ENCODE measurements around the gene MGLL. TPM values are rescaled to one million over a fixed set of nuclear protein-coding genes. Genes with fewer than 3 reads are reported as not detected.

MGLL gene
- total RNA-seq, 1 donor from 2014 or later = 11.3 TPM

GRCh38 chr3:127761441-127761801 is 60.9 kb downstream of the MGLL start:
- Mint-ChIP-seq H3K4me3 (no peak overlapping the region), H3K36me3 (ENCODE audit: low read depth) (no peaks in the 10 kb centered on the region), H3K4me1 (peaks cover 16% of the 10 kb centered on the region), H3K27me3 (ENCODE audit: low read depth) (no peaks in the 10 kb centered on the region), H3K27ac (ENCODE audit: unreplicated experiment) (no peak overlapping the region), H3K9me3 (no peaks in the 10 kb centered on the region)
- no peak for TF ChIP-seq CTCF (conservative IDR thresholded peaks at IDR 0.05)
- DNase-seq (ENCODE audit: low read depth, low spot score) = no peak

DNA sequence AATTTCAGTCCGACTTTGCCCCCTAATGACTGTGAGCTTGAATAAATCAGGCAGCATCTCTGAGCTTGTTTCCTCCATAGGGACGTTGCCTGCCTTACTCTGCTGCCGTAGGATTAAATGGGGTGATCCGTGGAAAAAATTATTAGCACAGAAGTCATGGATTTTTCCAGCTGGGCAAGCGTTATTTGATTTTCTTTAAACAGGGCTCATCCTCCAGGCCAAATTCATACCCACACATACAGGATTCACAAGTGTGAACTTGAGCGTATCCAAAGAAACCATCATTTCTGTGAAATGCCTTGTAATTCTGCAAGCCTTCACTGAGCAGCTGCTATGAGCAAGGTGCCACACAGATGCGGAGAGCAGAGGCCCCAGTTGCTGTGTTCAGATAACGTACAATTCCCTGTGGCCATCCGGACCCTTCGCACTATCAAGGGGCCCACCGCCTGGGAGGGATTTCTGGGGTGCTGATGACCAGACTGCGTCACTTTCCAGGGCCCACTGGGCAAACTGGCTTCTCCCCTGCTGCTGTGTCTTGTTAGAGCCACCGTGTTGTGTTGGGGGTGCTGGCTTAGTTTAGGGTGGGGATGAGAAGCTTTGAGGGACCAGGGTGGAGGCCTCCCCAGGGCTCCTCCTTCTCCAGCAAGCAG is 61.4 kb downstream of the MGLL start:
- no peak for TF ChIP-seq CTCF (conservative IDR thresholded peaks at IDR 0.05)
- no peak for DNase-seq (ENCODE audit: low read depth, low spot score)
- Mint-ChIP-seq H3K4me1 (peaks cover 11% of the 10 kb centered on the region), H3K36me3 (ENCODE audit: low read depth) (no peaks in the 10 kb centered on the region), H3K27ac (ENCODE audit: unreplicated experiment) (no peak overlapping the region), H3K4me3 (no peak overlapping the region), H3K9me3 (no peaks in the 10 kb centered on the region), H3K27me3 (ENCODE audit: low read depth) (no peaks in the 10 kb centered on the region)

DNA sequence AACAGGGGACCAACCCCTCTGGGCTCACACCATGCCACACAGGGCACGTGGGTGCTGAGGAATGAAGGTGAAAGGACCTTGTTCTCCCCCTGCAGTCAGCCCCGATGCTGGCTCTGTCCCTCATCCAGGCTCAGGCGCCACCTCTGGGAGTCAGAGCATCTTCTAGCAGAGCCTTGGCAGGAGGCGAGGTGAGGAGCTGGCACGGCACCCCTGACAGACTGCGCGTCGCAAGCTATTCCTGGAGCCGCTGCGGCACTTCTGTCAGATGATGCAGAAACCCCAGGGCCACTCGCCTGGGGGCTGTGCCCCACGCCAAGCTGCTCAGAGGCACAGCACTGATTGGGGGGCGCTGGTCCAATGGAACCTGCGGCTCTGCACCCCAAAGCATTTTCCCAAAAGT is 62.0 kb downstream of the MGLL start:
- DNase-seq (ENCODE audit: low read depth, low spot score) = no peak
- no peak overlapping the region for H3K27ac Mint-ChIP-seq (ENCODE audit: unreplicated experiment)
- no peak overlapping the region for H3K4me3 Mint-ChIP-seq
- TF ChIP-seq CTCF (conservative IDR thresholded peaks at IDR 0.05) = no peak
- no peaks in the 10 kb centered on the region for H3K36me3 Mint-ChIP-seq (ENCODE audit: low read depth)
- H3K27me3 Mint-ChIP-seq (ENCODE audit: low read depth) = no peaks in the 10 kb centered on the region
- H3K4me1 Mint-ChIP-seq = peaks cover 10% of the 10 kb centered on the region
- H3K9me3 Mint-ChIP-seq = no peaks in the 10 kb centered on the region

GRCh38 chr3:127759826-127760225 is 62.5 kb downstream of the MGLL start:
- DNase-seq (ENCODE audit: low read depth, low spot score) = no peak
- no peaks in the 10 kb centered on the region for H3K9me3 Mint-ChIP-seq
- TF ChIP-seq CTCF (conservative IDR thresholded peaks at IDR 0.05) = no peak
- H3K4me1 Mint-ChIP-seq = peaks cover 13% of the 10 kb centered on the region
- H3K27me3 Mint-ChIP-seq (ENCODE audit: low read depth) = no peaks in the 10 kb centered on the region
- H3K4me3 Mint-ChIP-seq = no peak overlapping the region
- H3K36me3 Mint-ChIP-seq (ENCODE audit: low read depth) = no peaks in the 10 kb centered on the region
- no peak overlapping the region for H3K27ac Mint-ChIP-seq (ENCODE audit: unreplicated experiment)

GRCh38 chr3:127758013-127758412 is 64.3 kb downstream of the MGLL start:
- no peak for DNase-seq (ENCODE audit: low read depth, low spot score)
- TF ChIP-seq CTCF (conservative IDR thresholded peaks at IDR 0.05) = no peak
- Mint-ChIP-seq H3K4me1 (peaks cover 18% of the 10 kb centered on the region), H3K36me3 (ENCODE audit: low read depth) (no peaks in the 10 kb centered on the region), H3K9me3 (no peaks in the 10 kb centered on the region), H3K27me3 (ENCODE audit: low read depth) (no peaks in the 10 kb centered on the region), H3K27ac (ENCODE audit: unreplicated experiment) (no peak overlapping the region), H3K4me3 (no peak overlapping the region)
